Measurements from ENCODE around the gene USP30.

DNA sequence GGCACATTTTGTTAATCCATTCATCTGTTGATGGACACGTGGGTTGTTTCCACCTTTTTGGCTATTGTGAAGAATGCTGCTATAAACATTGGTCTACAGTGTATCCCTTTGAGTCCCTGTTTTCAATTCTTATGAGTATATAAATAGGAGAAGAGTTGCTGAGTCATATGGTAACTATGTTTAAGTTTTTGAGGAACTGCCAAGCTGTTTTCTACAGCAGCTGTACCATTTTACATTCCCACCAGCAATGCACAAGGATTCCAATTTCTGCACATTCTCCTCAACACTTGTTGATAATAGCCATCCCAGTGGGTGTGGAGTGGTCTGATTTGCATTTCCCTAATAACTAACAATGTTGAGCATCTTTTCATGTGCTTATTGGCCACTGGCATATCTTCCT lies 24.6 kb upstream of the USP30 start:
- TF ChIP-seq POLR2A (IDR thresholded peaks at IDR 0.05; ENCODE audit: low read depth, low read length) (no peak), POLR2AphosphoS5 (IDR thresholded peaks at IDR 0.05; ENCODE audit: low read depth, low read length) (no peak)

Measured in GM12892 (cell line).